Loucy (cell line): ENCODE results near the gene MLH1.
A peak's percentile ranks its signal among the peaks of the same experiment; 100 is the strongest.
"Not testable (repeated sequence)": the region's sequence is repeated elsewhere in the genome, so short reads cannot be mapped to it uniquely, and the experiment has no call there.

Experiments used
- H2AFZ ChIP-seq: fragments of 200-600 bp; sonication (generic); 2 replicates; pipeline ENCODE4 v1.6.0; 2016; ENCODE audit warnings: antibody characterized with exemption, mild to moderate bottlenecking, low read length, moderate library complexity
- H3F3A ChIP-seq: fragments of 200-600 bp; 2 replicates; pipeline ENCODE4 v1.6.0; 2016; ENCODE audit warnings: antibody characterized with exemption, low read depth, mild to moderate bottlenecking
- H3K27me3 ChIP-seq: fragments of 200-600 bp; sonication (generic); 2 replicates; pipeline ENCODE4 v1.6.1; 2014; ENCODE audit warnings: low read length, mild to moderate bottlenecking; ENCODE audit not compliant: insufficient read depth, poor library complexity, severe bottlenecking
- H3K36me3 ChIP-seq: fragments of 200-600 bp; sonication (generic); 2 replicates; pipeline ENCODE4 v1.6.1; 2016; ENCODE audit warnings: low read length; ENCODE audit not compliant: insufficient read depth
- H3K4me1 ChIP-seq: fragments of 200-600 bp; sonication (generic); 2 replicates; pipeline ENCODE4 v1.5.1; 2014; ENCODE audit warnings: low read length, mild to moderate bottlenecking; ENCODE audit not compliant: insufficient read depth, poor library complexity, severe bottlenecking
- H3K4me2 ChIP-seq: fragments of 200-600 bp; sonication (generic); 2 replicates; pipeline ENCODE4 v1.6.0; 2014; ENCODE audit warnings: antibody characterized with exemption, low read length, low read depth, mild to moderate bottlenecking; ENCODE audit not compliant: poor library complexity, severe bottlenecking
- H3K4me3 ChIP-seq: fragments of 200-600 bp; sonication (generic); 2 replicates; pipeline ENCODE4 v1.5.1; 2014; ENCODE audit warnings: low read length, mild to moderate bottlenecking, mixed read lengths; ENCODE audit not compliant: poor library complexity, severe bottlenecking
- H3K79me2 ChIP-seq: fragments of 200-600 bp; sonication (generic); 2 replicates; pipeline ENCODE4 v1.6.1; 2014; ENCODE audit warnings: low read length; ENCODE audit not compliant: insufficient read depth
- H3K9ac ChIP-seq: fragments of 200-600 bp; sonication (generic); 2 replicates; pipeline ENCODE4 v1.6.0; 2014; ENCODE audit warnings: mild to moderate bottlenecking, low read depth, low read length, moderate library complexity; ENCODE audit not compliant: poor library complexity, severe bottlenecking
- H3K9me2 ChIP-seq: fragments of 200-600 bp; sonication (generic); replicated peaks from 2 replicates; pipeline ENCODE4 v1.6.1; 2016; ENCODE audit warnings: low read depth, low read length, mixed read lengths
- H3K9me3 ChIP-seq: fragments of 200-600 bp; sonication (generic); 2 replicates; pipeline ENCODE4 v1.6.1; 2014; ENCODE audit warnings: mild to moderate bottlenecking, antibody characterized with exemption, low read length, low read depth; ENCODE audit not compliant: insufficient read depth
- H4K20me1 ChIP-seq: fragments of 200-600 bp; sonication (generic); 2 replicates; pipeline ENCODE4 v1.6.0; 2014; ENCODE audit warnings: antibody characterized with exemption, low read length, mild to moderate bottlenecking; ENCODE audit not compliant: insufficient read depth, poor library complexity, severe bottlenecking
- CTCF ChIP-seq: fragments of 200-600 bp; sonication (generic); conservative IDR thresholded peaks from 2 replicates; pipeline ENCODE4 v1.5.1; 2014; ENCODE audit warnings: mild to moderate bottlenecking, antibody characterized with exemption, low read length
- EZH2phosphoT487 ChIP-seq: fragments of 200-600 bp; IDR thresholded peaks from 2 replicates; pipeline ENCODE4 v1.6.1; 2018; ENCODE audit warnings: antibody characterized with exemption, mild to moderate bottlenecking, moderate library complexity, borderline replicate concordance

Gene MLH1

GRCh38 chr3:36957862-36958686, 35.2 kb upstream of the MLH1 start:
- peak overlapping the region; percentile 66 for H2AFZ ChIP-seq
- H3K4me2 ChIP-seq = peak overlapping the region; percentile 48

GRCh38 chr3:36959821-36960220, 33.5 kb upstream of the MLH1 start:
- no peak overlapping the region for H3K9ac ChIP-seq
- no peaks in the 10 kb centered on the region for H3K9me2 ChIP-seq
- no peak overlapping the region for H2AFZ ChIP-seq
- no peak for TF ChIP-seq EZH2phosphoT487
- no peak for TF ChIP-seq CTCF
- H3F3A ChIP-seq = no peaks in the 10 kb centered on the region
- H3K36me3 ChIP-seq = no peaks in the 10 kb centered on the region
- H3K9me3 ChIP-seq = no peaks in the 10 kb centered on the region
- H3K4me2 ChIP-seq = no peak overlapping the region
- H3K79me2 ChIP-seq = no peaks in the 10 kb centered on the region
- H3K4me3 ChIP-seq = no peak overlapping the region
- H3K4me1 ChIP-seq = peaks cover 13% of the 10 kb centered on the region
- H3K27me3 ChIP-seq = no peaks in the 10 kb centered on the region
- no peaks in the 10 kb centered on the region for H4K20me1 ChIP-seq

More at GRCh38 chr3:36957862-36958686, 35.2 kb upstream of the MLH1 start:
- H3K4me3 ChIP-seq = peak overlapping the region; percentile 41
- H3F3A ChIP-seq = no peaks in the 10 kb centered on the region
- H3K9me2 ChIP-seq = no peaks in the 10 kb centered on the region
- H3K4me1 ChIP-seq = peaks cover 7% of the 10 kb centered on the region
- H3K79me2 ChIP-seq = no peaks in the 10 kb centered on the region
- no peak overlapping the region for H3K9ac ChIP-seq
- no peaks in the 10 kb centered on the region for H3K27me3 ChIP-seq
- TF ChIP-seq CTCF (no peak), EZH2phosphoT487 (no peak)
- no peaks in the 10 kb centered on the region for H3K9me3 ChIP-seq
- H3K36me3 ChIP-seq = no peaks in the 10 kb centered on the region
- no peaks in the 10 kb centered on the region for H4K20me1 ChIP-seq

GRCh38 chr3:36960502-36960901, 32.8 kb upstream of the MLH1 start:
- no peaks in the 10 kb centered on the region for H3K9me2 ChIP-seq
- no peaks in the 10 kb centered on the region for H3K36me3 ChIP-seq
- H3K4me1 ChIP-seq = peaks cover 19% of the 10 kb centered on the region
- H3K4me3 ChIP-seq = no peak overlapping the region
- H3K9me3 ChIP-seq = no peaks in the 10 kb centered on the region
- no peak for TF ChIP-seq CTCF
- no peaks in the 10 kb centered on the region for H3K79me2 ChIP-seq
- no peak overlapping the region for H3K9ac ChIP-seq
- H3F3A ChIP-seq = no peaks in the 10 kb centered on the region
- H3K27me3 ChIP-seq = no peaks in the 10 kb centered on the region
- no peak overlapping the region for H3K4me2 ChIP-seq
- H2AFZ ChIP-seq = no peak overlapping the region
- no peaks in the 10 kb centered on the region for H4K20me1 ChIP-seq

GRCh38 chr3:36963008-36963407, 30.3 kb upstream of the MLH1 start:
- not testable (repeated sequence) for H2AFZ ChIP-seq, H3K27me3 ChIP-seq, H3F3A ChIP-seq, H3K36me3 ChIP-seq, H3K9ac ChIP-seq, H3K9me2 ChIP-seq, H3K79me2 ChIP-seq, H3K4me2 ChIP-seq, H3K4me3 ChIP-seq, H4K20me1 ChIP-seq, H3K9me3 ChIP-seq
- H3K4me1 ChIP-seq = peaks cover 17% of the 10 kb centered on the region
